Measurements from ENCODE around the gene MUC13. TPM values are rescaled to one million over a fixed set of nuclear protein-coding genes. Genes with fewer than 3 reads are reported as not detected.

MUC13 gene
- total RNA-seq, 1 donor from 2014 or later, result 1.4 TPM

DNA sequence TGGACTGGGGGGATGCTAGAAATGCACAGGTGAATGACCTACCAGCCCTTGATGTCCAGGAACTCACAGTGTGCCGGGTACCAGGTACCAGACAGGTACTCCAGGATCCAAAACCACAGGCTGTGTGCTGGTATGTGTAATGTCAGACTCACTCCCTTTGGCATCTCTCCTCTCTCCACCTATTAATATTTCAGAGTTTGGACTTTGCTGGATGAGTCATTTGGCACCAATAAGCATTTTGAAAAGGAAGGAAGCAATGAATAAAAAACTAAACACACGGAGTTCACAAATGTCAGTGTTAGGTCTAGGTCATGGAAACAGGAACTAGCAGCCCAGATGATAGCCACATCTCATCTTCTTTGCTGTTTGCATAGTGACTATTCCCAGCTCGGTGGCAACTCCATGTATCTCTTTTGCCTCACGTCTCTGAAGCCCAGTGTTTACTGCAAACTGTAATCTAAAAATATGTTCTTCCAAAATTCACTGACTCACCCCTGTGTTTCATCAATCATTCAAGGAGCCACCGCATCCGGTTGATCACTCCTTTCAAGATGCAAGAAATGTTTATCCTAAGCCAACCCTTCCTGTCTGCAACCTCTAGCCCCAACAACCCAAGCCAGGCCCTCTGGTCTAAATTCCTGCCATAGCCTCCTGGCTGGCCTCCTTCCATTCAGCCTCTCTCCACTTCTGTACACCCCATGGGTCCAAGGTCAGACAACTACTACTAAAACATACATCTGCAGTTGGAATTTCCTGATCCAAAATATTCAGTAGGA is 55.8 kb downstream of the MUC13 start:
- DNase-seq (ENCODE audit: low spot score), result peak; percentile 62

DNA sequence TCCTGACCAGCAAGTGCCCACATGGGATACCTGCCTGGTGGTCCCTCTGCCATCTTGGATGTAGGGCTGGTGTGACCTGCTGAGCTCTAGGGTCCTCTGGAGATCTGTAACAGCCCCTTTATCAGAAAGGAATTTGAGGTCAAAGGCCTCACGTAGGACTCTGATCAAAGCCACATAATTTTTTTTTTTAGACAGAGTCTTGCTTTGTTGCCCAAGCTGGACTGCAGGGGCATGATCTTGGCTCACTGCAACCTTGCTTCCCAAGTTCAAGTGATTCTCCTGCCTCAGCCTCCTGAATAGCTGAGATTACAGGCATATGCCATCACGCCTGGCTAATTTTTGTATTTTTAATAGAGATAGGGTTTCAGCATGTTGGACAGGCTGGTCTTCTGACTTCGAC is 56.9 kb downstream of the MUC13 start:
- no peak for DNase-seq (ENCODE audit: low spot score)

DNA sequence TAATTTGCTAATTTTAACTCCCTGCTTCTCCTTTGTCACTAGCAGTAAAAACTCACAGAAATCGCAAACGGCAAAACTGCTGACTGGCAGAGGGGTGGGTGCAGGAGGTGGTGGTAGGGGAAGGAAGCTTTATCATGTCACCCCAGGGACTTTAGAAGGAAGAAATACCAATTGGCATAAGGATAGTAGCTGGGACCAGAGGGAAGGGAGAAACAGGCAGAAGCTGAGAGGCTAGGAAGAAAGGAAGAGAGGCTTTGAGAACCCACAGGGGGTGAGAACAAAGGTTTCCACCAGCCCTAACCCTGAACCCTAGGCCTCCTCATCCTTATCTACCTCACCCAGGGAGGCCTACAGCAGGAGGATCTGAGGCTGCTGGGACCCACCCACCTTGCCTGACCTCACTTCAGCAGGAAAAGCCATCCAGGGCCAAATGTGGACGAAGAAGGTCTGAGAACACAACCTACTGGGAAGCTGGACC is 58.1 kb downstream of the MUC13 start:
- peak; percentile 42 for DNase-seq (ENCODE audit: low spot score)

DNA sequence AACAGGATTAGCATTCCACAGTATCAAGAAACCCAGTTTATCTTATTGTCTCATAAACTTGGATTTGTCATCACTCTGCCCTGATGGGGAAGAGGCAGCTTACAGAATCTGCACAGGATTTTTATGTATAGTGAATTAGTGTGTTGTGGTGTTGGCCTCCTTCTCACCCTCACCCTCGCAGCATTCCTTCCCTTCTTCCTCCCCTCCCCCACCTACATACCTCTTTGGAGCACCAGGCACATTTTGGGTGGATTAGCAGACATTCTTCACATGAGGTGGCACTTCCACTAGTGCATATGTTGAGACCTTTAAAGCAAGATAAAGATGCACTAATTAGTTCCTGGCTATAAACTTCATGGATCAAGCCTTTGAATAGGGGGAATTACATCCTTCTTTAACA is 61.3 kb downstream of the MUC13 start:
- no peak for DNase-seq (ENCODE audit: low spot score)

DNA sequence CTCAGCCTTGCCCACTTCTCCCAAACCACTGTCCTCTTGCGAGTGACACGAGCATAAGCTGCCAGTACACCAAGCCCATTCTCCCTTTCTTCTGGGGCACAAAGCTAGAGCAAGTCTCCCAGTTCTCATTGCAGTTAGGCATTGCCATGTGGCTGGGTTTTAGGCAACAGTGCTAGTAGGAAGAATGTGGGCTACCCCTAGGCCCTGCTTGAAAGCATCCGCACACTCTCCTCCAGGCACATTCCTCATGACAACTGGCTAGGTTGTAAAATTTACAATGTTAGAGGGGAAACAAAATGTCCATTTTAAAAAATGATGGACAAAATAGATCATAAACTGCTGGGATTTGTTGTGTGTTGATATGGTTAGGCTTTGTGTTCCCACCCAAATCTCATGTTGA is 67.0 kb downstream of the MUC13 start:
- no peak for DNase-seq (ENCODE audit: low spot score)

DNA sequence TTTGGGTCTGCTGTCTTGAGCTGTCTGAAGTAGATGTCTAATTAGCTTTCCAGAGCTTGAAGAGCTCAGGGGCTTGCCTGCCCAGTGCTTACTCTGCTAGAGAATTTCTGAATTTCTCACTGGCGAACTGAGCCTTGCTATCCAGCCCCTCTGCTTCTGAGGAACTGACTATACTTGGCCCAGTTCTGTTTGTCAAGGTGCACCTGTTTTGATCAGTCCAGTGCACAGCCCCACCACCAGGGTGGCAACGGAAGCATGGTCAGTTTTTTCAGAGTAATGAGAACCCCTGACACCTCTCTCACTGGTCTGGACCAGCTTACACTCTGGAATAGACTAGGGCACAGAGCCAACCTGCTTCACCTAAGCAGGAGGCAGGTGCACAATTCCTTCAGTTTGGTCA is 72.5 kb downstream of the MUC13 start:
- no peak for DNase-seq (ENCODE audit: low spot score)

DNA sequence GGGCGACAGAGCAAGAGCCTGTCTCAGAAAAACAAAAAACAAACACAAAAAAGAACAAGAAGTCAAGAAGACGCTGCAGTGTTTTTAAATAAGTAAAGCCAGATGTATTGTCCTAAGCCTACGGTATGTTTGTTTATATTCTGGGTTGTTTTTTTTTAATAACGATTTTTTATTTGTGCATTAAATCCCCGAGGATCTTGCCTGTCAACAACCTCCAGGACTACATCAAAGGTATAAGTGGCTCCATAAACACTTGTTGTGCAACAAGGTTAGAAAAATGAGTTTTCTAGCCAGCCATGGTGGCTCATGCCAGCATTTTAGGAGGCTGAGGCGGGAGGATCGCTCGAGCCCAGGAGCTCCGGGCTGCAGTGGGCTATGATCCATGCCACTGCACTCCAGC is 73.5 kb downstream of the MUC13 start:
- no peak for DNase-seq (ENCODE audit: low spot score)

DNA sequence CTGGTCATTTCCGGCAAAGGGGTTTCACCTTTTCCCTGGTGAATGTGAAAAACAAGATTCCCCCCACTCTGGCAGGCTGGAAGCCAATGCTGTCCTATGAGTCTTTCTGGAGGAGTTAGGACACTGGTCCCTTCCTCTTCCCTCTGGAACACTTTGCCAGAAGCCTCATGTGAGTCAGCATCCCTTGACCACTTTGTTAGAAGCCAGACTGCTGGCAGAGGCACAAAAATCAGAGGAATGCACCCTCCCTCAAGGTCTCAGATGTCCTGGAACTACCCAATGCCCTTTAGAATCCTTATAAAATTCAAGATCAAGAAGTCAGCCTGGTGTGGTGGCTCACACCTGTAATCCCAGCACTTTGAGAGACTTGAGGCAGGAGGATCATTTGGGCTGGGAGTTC is 74.0 kb downstream of the MUC13 start:
- DNase-seq (ENCODE audit: low spot score), result peak; percentile 87

DNA sequence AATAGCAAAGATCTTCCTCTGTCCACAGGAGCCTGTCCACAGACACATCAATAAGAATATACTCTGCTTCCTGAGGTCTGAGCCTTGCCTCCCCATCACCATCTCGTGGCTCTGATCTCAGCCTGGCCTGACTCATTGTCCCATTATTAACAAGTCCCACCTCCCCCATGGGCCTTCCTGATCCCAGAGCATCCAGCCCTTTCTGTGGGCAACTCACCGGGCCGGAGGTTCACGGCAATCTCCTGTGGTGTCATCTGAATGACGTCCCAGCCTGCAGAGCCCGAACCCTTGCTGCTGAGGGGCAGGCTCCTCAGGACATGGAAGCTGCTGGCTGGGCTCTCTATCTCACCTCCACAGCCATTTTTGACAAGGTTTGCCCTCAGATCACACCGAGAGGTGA is 75.5 kb downstream of the MUC13 start:
- no peak for DNase-seq (ENCODE audit: low spot score)

DNA sequence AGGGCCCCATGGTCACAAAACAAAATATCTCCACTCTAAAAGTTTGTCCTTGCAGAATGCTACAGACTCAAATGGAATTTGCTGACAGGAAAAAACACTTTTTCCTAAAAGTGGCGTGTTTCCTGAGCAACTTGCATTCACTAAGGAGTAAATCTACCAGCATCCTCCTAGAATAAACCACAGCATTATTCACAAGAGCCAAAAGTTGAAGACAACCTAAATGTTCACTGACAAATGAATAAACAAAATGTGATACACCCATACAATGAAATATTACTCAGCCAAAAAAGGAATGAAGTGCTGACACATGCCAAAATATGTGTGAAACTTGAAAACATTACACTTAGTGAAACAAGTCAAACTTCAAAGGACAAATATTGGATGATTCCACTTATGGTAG is 76.3 kb downstream of the MUC13 start:
- no peak for DNase-seq (ENCODE audit: low spot score)

DNA sequence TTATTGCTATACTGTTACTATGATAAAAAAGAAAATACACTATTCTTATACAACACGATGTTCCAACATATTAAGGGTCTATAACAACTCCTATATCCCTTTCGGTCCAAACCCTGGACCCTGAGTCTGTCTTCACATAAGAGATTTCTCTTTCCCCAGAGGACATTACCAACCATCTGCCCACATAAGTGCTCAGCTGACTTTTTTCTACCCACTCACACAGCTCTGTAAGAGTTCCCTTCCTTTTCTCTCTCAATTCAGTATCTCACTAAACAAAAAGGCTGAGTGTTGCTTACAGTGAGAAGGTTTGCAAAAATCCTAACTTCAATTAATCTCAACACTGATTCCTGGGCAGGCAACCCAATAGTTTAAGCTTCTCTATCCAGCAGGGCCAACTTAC is 77.9 kb downstream of the MUC13 start:
- DNase-seq (ENCODE audit: low spot score), result no peak

Other genes with a start within 250 kb of the MUC13 start
- 24.1 TPM for gene UMPS, start 204.3 kb downstream of the MUC13 start, total RNA-seq (ENCODE audit: insufficient read depth, low replicate concordance)
- 143 TPM for gene ITGB5, start 47.4 kb downstream of the MUC13 start, total RNA-seq (ENCODE audit: insufficient read depth, low replicate concordance)
- 33.9 TPM for gene HEG1, start 121.2 kb upstream of the MUC13 start, total RNA-seq (ENCODE audit: insufficient read depth, low replicate concordance)

Measured in umbilical cord (tissue), 2 donors.